Stomach smooth muscle (tissue), 2 donors: ENCODE measurements around the gene AATF.

Experiments used
- H3K27ac ChIP-seq: one replicate; pipeline ENCODE4 v1.7.0; 2013; ENCODE audit warnings: mild to moderate bottlenecking, low read length, inconsistent platforms
- H3K27me3 ChIP-seq, 2 donors: one replicate each; pipeline ENCODE4 v1.7.0; 2013; ENCODE audit warnings: low read length in 2 of 2; ENCODE audit not compliant: insufficient read depth in 2 of 2, control insufficient read depth in 1 of 2
- H3K36me3 ChIP-seq, 2 donors: one replicate each; pipeline ENCODE4 v1.7.0; 2013; ENCODE audit warnings: low read length in 2 of 2; ENCODE audit not compliant: control insufficient read depth in 2 of 2, insufficient read depth in 2 of 2
- H3K4me1 ChIP-seq: one replicate; pipeline ENCODE4 v1.7.0; 2013; ENCODE audit warnings: low read length; ENCODE audit not compliant: control insufficient read depth, insufficient read depth
- H3K4me3 ChIP-seq, 2 donors: one replicate each; pipeline ENCODE4 v1.7.0; 2013; ENCODE audit warnings: low read length in 2 of 2
- H3K9ac ChIP-seq, 2 donors: one replicate each; pipeline ENCODE4 v1.7.0; 2013; ENCODE audit warnings: low read length in 2 of 2, mild to moderate bottlenecking in 1 of 2
- H3K9me3 ChIP-seq, 2 donors: one replicate each; pipeline ENCODE4 v1.7.0; 2013; ENCODE audit warnings: low read length in 2 of 2; ENCODE audit not compliant: control insufficient read depth in 2 of 2
- donor health status: healthy.
- donor health status: Pancreatic carcinoma.

The AATF gene

GRCh38 chr17:36948717-36949460 lies at the start of gene AATF:
Gene AATF, plus strand, starts transcription at chr17:36948954. Its CDS starts 172 bp downstream, at chr17:36949126.
- Histone ChIP-seq H3K27ac (peak within 1 kb of the TSS; percentile 86), H3K4me3 (peak within 1 kb of the TSS; percentile 90 to 93), H3K9me3 (no peaks in the 10 kb centered on the region), H3K36me3 (peaks cover 14 to 15% of the 10 kb centered on the region in 2 donors), H3K4me1 (peaks cover 23% of the 10 kb centered on the region), H3K27me3 (peaks cover 29 to 35% of the 10 kb centered on the region in 2 donors), H3K9ac (peak within 1 kb of the TSS; percentile 80 to 88)

GRCh38 chr17:36899250-36900159 lies 49.2 kb upstream of the AATF start:
- Histone ChIP-seq H3K36me3 (no peaks in the 10 kb centered on the region), H3K27me3 (peaks cover 3 to 15% of the 10 kb centered on the region in 2 donors), H3K27ac (no peak overlapping the region), H3K9me3 (no peaks in the 10 kb centered on the region), H3K9ac (no peak overlapping the region), H3K4me3 (no peak overlapping the region), H3K4me1 (no peaks in the 10 kb centered on the region)

- H3K36me3 ChIP-seq, result no peaks in the 10 kb centered on the region
- no peaks in the 10 kb centered on the region for H3K9me3 ChIP-seq
- no peak overlapping the region for H3K27ac ChIP-seq
- no peaks in the 10 kb centered on the region for H3K4me1 ChIP-seq
- no peak overlapping the region for H3K4me3 ChIP-seq
- no peak overlapping the region for H3K9ac ChIP-seq
- peaks cover 2 to 11% of the 10 kb centered on the region in 2 donors for H3K27me3 ChIP-seq
Observed at GRCh38 chr17:36900160-36900512, 48.6 kb upstream of the AATF start.

GRCh38 chr17:36901506-36901905 lies 47.2 kb upstream of the AATF start:
- Histone ChIP-seq H3K27me3 (peaks cover 0 to 9% of the 10 kb centered on the region in 2 donors), H3K9me3 (no peaks in the 10 kb centered on the region), H3K4me1 (no peaks in the 10 kb centered on the region), H3K9ac (no peak overlapping the region), H3K27ac (no peak overlapping the region), H3K4me3 (no peak overlapping the region), H3K36me3 (no peaks in the 10 kb centered on the region)

GRCh38 chr17:36907407-36907806 lies 41.3 kb upstream of the AATF start:
- H3K9me3 ChIP-seq, result no peaks in the 10 kb centered on the region
- H3K4me1 ChIP-seq, result no peaks in the 10 kb centered on the region
- H3K27me3 ChIP-seq, result peaks cover 14 to 18% of the 10 kb centered on the region in 2 donors

GRCh38 chr17:36910513-36910912 lies 38.2 kb upstream of the AATF start:
- no peaks in the 10 kb centered on the region for H3K9me3 ChIP-seq
- H3K27me3 ChIP-seq, result peaks cover 15 to 22% of the 10 kb centered on the region in 2 donors

More at GRCh38 chr17:36907407-36907806, 41.3 kb upstream of the AATF start:
- no peaks in the 10 kb centered on the region for H3K36me3 ChIP-seq
- H3K4me3 ChIP-seq, result no peak overlapping the region
- H3K27ac ChIP-seq, result no peak overlapping the region
- H3K9ac ChIP-seq, result no peak overlapping the region

GRCh38 chr17:36911001-36911400 lies 37.8 kb upstream of the AATF start:
- H3K36me3 ChIP-seq, result no peaks in the 10 kb centered on the region
- no peaks in the 10 kb centered on the region for H3K4me1 ChIP-seq
- no peak overlapping the region for H3K4me3 ChIP-seq
- no peak overlapping the region for H3K9ac ChIP-seq
- H3K27ac ChIP-seq, result no peak overlapping the region
- H3K27me3 ChIP-seq, result peaks cover 15 to 22% of the 10 kb centered on the region in 2 donors
- H3K9me3 ChIP-seq, result no peaks in the 10 kb centered on the region

More at GRCh38 chr17:36910513-36910912, 38.2 kb upstream of the AATF start:
- H3K4me3 ChIP-seq, result no peak overlapping the region
- H3K36me3 ChIP-seq, result no peaks in the 10 kb centered on the region
- H3K27ac ChIP-seq, result no peak overlapping the region
- no peak overlapping the region for H3K9ac ChIP-seq
- H3K4me1 ChIP-seq, result no peaks in the 10 kb centered on the region

GRCh38 chr17:36913132-36913531 lies 35.6 kb upstream of the AATF start:
- Histone ChIP-seq H3K9me3 (no peaks in the 10 kb centered on the region), H3K4me3 (no peak overlapping the region), H3K4me1 (no peaks in the 10 kb centered on the region), H3K9ac (no peak overlapping the region), H3K27ac (no peak overlapping the region), H3K36me3 (no peaks in the 10 kb centered on the region), H3K27me3 (peaks cover 15 to 16% of the 10 kb centered on the region in 2 donors)

- no peak overlapping the region for H3K9ac ChIP-seq
- no peak overlapping the region for H3K4me3 ChIP-seq
- no peaks in the 10 kb centered on the region for H3K4me1 ChIP-seq
- no peaks in the 10 kb centered on the region for H3K36me3 ChIP-seq
- peaks cover 14 to 38% of the 10 kb centered on the region in 2 donors for H3K27me3 ChIP-seq
- H3K27ac ChIP-seq, result no peak overlapping the region
- no peaks in the 10 kb centered on the region for H3K9me3 ChIP-seq
Observed at GRCh38 chr17:36918211-36918691, 30.5 kb upstream of the AATF start.

GRCh38 chr17:36919407-36919968 lies 29.3 kb upstream of the AATF start:
- Histone ChIP-seq H3K4me1 (no peaks in the 10 kb centered on the region), H3K27me3 (peaks cover 14 to 44% of the 10 kb centered on the region in 2 donors), H3K9ac (no peak overlapping the region), H3K9me3 (no peaks in the 10 kb centered on the region), H3K4me3 (no peak overlapping the region), H3K27ac (no peak overlapping the region), H3K36me3 (no peaks in the 10 kb centered on the region)
